ENCODE measurements around the gene CMTM2.

- no peak for TF ChIP-seq CTCF (IDR thresholded peaks at IDR 0.05)
- no peak for TF ChIP-seq EZH2 (IDR thresholded peaks at IDR 0.05; ENCODE audit: borderline replicate concordance, insufficient read depth, low read depth, low read length, poor library complexity, severe bottlenecking)
Measured at GRCh38 chr16:66635406-66635805, 56.1 kb downstream of the CMTM2 start.

All from B cell (primary cell).